GM19328 (cell line): ENCODE data around the gene FAM193B.

Experiments used
- ATAC-seq: cut with Tn5 transposase; IDR thresholded peaks from one replicate; pipeline ENCODE4 v1.9.1; 2021; ENCODE audit warnings: mild to moderate bottlenecking, moderate library complexity; ENCODE audit not compliant: unreplicated experiment

Gene FAM193B

DNA sequence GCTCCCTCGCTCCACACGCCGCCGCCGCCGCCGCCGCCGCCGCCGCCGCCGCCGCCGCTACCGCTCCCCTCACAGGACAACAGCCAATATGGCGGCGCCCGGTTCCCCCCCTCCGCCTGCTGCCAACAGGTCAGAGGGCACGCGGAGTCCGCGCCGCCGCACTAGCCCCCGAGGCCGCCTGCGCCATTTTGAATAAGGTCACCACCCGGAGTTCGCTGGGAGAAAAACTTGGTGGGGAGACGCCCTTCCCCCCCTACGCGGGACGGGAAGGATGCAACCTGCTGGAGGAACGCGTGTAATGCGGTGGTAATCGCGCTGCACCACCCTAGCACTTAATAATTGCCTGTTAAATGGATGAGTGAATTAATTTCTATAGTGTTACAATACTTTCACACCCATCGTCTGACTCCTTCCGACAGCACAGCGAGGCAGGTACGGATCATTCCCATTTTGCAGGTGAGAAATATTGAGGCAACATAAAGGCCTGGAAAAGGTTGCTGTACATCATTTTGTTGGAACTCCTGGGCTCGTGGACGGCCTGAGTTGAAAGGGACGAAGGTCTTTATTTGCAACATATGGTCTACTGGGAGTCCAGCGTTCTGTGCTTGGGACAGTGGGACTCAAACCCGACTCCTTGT, at the start of gene FAM193B:
FAM193B (minus strand) TSS at position 90 of the 638 bp plus-strand sequence. CDS start 105 bp downstream, outside the sequence.
- ATAC-seq, result peak; percentile 90

DNA sequence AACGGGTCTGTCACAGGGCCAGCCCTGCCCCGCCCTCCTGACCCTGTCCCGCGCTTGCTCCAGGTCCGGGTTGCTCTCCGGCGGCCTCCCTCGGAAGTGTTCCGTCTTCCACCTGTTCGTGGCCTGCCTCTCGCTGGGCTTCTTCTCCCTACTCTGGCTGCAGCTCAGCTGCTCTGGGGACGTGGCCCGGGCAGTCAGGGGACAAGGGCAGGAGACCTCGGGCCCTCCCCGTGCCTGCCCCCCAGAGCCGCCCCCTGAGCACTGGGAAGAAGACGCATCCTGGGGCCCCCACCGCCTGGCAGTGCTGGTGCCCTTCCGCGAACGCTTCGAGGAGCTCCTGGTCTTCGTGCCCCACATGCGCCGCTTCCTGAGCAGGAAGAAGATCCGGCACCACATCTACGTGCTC, 49.8 kb upstream of the FAM193B start:
- no peak for ATAC-seq

DNA sequence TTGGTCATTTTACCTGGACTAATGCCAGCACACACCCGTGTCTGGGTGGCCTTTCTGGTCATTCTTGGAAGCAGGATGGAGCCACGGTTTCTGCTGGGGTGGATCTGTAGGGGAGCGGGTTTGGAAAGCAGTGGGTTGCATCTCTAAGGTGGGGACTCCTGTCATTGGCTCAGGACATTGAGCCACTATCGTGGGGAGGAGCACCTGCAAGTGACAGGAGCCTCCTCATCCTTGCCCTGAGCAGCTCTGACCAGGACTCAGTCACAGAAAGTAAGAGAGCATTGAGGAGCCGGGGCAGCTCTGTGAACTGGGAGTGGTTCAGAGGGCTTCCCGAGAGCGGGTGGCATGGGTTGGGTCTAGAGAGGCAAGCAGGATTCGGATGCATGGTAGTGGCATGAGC, 49.3 kb upstream of the FAM193B start:
- ATAC-seq, result no peak

DNA sequence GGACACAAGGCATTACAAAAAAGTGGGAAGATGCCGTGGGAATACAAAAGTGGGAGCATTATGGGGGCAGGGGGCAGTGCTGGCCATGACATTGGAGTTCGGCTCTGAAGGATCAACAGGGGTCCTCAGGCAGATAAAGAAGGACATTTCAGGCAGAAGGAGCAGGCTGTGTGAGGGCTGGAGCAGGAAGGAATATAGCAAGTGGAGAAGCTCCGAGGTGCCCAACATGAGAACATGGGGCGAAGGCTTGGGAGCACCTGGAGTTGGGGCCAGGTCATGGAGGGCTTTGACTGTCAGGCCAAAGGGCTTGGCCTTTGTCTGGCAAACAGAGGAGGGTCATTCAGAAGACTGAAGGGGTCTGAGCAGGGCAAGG, 48.1 kb upstream of the FAM193B start:
- ATAC-seq, result no peak

DNA sequence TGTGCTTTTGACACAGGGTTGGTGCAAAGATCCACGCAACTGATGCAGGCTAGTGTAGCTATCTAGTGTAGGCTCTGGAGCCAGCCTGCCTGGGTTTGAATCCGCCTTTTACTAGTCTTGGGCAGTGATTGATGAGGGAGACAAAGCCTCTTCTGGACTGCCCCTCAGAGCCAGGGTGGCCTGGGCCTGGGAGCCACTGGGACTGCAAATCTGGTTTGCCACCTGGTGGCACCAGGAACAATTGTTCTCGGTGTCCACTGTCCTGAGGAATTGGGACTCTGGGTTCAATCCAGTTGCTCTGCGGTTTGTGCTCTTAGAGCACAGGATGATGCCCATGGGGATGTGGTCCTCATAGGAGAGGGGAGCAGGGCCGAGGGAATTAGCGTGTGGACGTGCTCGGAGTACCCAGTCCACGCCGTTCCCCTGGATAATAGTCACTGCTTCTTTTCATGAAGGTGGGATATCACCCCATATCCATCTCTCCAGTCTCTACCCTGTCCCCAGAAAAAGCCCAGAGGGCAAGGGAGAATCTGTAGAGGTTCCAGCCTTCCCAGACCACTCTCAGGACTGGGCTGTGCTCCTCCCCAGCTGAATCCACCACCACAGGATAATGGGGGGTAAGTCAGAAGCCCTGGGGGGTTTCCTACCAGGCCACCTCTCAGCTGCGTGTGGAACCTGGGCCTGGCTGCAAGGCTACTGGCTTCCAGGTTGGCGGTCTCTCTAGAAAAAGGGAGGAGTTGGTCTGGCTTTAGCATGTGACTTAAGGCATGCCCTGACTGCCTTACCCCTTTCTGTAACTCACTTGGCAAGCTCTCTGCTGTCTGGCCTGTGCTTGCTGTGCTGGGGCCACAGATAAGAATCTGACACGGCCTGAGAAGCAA, 47.5 kb upstream of the FAM193B start:
- ATAC-seq, result no peak

DNA sequence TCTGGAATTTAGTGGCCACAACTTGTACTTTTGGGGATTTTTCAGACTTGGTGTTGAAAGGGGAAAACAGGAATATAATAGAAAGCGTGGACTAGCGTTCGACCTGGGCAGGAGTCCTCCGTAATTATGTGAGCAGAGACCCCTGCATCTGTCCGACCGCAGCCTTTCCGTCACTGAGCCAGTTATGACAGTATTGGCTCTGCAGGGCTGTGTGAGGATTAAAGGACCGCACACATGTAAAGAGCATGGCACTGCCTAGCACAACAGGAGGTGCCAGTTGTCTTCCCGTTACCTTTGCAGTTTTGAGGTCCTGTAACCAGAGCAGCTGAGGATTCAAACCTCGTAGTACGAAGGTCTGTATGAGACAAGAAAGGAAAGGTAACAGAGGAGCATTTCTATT, 46.8 kb upstream of the FAM193B start:
- ATAC-seq, result no peak

DNA sequence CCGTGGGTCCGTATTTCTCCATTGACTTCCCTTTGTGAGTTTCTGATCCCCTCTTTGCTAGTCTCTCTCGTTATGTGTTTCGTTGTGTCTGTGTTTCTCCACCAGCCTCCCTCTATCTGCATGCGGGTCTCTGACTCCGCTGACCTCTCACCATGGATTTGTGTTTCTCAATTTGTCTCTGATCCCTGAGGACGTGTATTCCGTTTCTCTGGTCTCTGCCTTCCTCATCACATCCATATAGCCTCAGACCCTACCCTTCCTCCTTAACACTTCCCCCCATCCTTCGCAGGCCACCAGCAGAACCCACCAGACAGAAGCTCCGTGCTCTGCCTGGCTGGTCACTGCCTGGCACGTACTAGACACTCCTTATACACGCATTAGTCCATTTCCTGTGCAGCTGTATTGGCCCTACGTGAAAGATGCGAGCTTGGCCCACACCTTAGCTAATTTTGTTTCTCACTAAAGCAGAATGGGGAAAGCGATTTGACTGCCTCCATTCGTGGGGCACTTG, 46.2 kb upstream of the FAM193B start:
- no peak for ATAC-seq

DNA sequence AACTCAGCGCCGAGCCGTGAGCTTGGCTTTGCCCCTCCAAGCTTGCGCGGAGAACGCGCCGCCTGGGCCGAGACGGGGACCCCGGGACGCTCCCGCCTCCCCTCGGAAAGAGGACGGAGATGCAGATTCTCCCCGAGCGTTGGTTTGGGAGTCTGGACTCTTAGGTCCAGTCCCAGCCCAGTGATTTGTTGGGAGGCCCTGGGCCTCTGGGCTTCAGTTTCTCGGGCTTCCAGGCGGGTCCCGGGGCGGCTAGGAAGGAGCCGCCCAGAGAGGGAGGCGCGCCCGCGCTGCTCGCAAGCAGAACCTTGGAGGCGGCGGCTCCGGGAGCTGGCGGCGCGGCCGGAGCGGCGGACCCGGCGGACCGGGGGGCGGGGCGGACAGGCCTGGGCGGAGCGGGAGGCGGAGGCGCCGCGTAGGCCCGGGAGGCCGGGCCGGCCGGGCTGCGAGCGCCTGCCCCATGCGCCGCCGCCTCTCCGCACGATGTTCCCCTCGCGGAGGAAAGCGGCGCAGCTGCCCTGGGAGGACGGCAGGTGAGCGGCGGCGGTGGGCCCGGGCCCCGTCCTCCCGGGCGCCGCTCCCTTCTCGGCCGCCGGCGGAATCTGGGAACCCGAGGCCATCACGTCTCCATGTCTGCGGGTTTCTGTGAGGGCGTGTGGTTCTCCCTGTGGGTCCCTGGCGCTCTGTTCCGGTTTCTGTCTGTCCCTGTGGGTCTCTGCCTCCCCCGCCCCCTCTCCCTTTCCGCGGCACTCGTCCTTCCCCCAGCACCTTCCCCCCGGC, 45.6 kb upstream of the FAM193B start, which contains the start of gene B4GALT7:
B4GALT7 (plus strand) TSS at position 402 of the 777 bp plus-strand sequence; CDS start at position 481, 79 bp downstream.
- ATAC-seq, result peak; percentile 90

DNA sequence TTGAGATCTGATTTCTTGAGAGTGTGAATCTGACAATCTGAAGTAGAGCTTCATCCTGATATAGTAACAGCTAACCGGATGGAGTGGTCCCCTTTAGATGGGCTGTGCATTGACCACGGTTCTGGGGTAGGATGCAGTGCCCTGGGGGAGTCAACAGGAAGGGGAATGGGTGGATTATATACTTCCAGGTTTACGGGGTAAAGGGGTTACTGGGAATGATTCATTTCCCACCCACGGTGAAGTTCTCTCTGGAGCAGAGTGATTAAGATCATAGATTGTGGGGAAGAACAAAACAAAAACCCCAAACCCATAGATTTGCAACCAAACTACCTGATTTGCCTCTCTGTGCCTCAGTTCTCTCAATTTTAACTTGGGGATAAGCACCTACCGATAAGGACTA, 44.1 kb upstream of the FAM193B start:
- no peak for ATAC-seq

DNA sequence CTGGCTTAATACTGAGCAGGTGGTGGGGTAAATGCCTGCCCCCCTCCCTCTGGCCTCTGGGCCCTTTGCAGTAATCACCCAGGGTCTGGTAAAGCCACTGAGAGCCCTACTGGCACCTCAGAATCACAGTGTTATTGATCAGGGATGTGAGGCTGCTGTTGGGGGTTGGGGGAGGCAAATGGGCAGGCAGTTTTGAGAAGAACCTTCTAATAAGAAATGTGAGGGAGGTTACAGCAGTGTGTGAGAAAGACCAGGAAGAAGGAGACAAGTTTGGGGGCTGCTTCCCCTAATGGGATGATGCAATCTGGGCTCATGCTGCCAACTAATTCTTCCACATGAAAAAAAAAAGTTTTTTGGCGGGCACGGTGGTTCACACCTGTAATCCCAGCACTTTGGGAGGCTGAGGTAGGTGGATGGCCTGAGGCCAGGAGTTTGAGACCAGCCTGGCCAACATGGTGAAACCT, 42.4 kb upstream of the FAM193B start:
- no peak for ATAC-seq

DNA sequence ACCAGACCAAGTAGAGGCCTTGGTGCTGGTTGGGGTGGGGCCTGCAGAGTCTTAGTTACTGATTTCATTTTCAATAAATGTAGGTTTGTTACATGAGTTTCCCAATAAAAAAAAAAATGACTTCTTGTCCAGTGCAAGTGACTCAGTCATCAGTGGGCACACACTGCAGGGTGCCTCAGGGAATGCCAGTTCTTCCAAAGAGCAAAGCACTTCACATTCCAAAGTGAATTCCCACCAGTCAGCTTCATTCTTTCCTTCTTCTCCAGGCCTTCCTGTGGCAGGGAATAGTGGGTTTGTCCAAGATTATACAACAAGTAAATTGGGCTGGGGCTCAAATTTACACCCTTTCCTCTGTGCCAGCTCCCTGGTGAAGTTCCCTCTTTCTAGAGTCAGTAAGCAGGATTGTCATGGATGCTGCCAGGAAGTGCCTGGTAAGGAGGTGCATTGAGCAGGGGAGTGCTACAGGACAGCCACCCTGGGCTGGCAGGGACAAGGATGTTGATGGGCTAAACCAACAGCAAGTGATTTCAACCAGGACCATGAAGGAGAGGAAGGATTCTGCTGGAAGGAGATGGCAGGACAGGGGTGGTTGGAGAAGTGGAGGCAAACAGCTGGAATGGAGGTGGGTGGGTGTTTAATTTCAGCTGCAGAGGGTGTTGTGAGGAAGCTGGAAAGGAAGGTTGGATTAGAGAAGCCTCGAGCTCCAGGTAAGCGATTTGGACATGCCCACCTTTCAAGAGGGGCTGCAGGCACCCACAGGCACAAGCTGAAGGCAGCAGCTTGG, 41.8 kb upstream of the FAM193B start:
- no peak for ATAC-seq

DNA sequence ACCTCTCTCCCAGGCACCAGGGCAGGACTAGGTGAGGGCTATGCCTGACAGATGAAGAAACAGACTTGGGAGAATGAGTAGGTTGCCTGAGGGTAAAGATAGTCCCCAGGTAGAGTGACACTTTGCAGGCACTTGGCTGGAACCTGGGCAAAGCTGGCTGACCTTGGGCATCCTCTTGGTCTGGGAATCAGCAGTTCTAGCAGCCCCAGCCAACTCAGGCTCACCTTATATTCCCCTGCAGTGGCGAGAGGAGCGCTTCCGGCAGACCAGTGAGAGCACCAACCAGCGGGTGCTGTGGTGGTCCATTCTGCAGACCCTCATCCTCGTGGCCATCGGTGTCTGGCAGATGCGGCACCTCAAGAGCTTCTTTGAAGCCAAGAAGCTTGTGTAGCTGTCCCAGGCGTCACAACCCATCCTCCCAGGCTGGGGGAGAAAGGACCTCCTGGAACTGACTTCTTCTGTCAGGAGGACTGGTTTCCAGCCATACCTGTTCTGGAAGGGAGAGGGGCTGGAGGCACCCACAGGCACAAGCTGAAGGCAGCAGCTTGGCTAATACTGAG, 40.7 kb upstream of the FAM193B start:
- no peak for ATAC-seq

DNA sequence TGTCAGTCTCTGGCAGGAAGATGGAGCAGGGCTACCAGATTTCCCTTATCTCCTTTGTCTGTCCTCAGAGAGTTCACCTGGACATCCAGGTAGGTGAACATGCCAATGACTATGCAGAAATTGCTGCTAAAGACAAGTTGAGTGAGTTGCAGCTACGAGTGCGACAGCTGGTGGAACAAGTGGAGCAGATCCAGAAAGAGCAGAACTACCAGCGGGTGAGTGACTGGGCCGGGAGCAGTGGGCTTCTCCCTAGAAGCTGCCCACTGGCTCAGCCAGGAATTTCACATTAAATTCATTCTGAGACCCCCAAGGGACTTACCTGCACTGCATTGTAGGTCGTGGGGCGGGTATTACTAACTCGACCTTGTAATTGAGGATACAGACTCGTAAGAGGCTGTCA, 39.7 kb upstream of the FAM193B start:
- ATAC-seq, result no peak

DNA sequence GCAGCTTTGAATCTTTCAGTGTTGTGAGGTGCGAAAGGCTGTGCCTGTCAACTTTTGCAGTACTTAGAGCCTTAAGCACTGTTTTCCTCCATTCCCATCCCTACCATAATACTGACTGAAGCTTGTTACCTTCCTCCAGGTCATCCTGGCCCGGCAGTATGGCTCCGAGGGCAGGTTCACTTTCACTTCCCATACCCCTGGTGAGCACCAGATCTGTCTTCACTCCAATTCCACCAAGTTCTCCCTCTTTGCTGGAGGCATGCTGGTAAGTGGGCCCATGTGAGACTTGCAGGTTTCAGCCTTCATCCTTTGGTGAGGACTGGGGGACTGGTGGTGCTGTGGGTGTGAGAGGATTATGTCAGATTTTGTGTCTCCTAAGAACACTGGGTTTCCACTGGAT, 39.1 kb upstream of the FAM193B start:
- no peak for ATAC-seq

DNA sequence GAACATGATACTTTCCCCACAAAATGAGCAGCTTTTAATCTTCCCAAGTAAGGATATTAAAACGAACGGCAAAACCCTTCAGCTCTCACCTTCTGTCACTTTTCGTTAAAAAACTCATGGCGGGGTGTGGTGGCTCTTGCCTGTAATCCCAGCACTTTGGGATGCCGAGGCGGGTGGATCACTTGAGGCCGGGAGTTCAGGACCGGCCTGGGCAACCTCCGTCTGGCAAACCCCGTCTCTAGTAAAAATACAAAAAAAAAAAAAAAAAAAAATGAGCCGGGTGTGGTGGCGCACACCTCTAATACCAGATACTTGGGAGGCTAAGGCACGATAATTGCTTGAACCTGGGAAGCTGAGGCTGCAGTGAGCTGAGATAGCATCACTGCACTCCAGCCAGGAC, 38.5 kb upstream of the FAM193B start:
- ATAC-seq, result no peak

DNA sequence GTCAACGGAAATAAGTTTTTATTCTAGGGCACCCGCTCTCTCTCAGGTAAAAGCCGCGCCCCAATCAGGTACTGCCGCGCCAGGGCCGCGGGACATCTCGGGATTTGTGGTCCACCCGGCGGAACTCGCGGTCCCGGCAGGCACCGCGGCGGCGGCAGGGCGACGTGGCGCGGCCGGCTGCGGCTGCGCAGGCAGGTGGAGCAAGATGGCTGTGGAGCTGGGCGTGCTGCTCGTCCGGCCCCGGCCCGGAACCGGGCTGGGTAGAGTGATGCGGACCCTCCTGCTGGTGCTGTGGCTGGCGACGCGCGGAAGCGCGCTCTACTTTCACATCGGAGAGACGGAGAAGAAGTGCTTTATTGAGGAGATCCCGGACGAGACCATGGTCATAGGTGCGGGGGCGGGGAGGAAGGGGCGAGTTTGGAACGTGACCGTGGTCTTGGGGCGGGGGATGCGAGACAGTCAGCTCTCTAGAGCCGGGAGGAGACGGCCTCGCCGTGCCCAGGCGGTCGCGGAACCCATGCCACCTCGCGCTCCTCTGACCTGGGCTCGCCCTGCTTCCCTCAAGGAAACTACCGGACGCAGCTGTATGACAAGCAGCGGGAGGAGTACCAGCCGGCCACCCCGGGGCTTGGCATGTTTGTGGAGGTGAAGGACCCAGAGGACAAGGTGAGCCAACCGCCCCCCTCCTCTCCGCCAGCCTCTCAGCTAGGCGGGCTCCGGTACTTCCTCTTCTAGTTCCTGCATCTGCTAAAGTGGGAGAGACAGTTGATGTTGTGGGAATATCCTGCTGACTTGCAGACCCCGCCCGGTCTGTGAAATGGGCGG, 37.9 kb upstream of the FAM193B start, which contains the start of gene TMED9:
TMED9 (plus strand) TSS at position 194 of the 825 bp plus-strand sequence; CDS start at position 206, 12 bp downstream.
- peak; percentile 85 for ATAC-seq

DNA sequence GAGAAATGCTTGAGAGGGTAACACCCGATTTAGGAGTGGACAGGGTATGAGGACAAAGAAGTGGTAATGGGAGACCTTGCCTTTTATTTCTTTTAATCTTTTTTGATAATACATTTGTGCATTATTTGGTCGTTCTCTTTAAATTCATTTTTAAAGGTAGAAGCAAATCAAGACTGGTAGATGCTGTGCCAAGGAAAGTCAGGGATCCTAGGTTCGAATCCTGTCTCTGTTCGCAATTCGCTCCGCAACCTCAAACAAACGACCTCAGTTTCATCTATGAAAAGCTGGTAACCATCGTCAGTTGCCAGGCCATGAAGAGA, 37.3 kb upstream of the FAM193B start:
- ATAC-seq, result no peak

DNA sequence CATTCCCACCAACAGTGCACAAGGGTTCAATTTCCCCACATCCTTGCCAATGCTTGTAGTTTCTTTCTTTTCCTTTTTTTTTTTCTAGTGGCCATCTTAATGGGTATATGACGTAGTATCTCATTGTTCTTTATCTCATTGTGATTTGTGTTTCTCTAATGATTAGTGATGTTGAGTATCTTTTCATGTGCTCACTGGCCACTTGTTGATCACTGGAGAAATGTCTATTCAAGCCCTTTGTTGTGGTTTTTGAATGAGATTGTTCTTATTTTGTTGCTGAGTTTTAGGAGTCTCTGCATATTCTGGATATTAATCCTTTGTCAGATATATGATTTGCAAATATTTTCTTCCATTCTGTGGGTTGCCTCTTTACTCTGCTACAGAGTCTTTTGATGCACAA, 36.0 kb upstream of the FAM193B start:
- ATAC-seq, result no peak

DNA sequence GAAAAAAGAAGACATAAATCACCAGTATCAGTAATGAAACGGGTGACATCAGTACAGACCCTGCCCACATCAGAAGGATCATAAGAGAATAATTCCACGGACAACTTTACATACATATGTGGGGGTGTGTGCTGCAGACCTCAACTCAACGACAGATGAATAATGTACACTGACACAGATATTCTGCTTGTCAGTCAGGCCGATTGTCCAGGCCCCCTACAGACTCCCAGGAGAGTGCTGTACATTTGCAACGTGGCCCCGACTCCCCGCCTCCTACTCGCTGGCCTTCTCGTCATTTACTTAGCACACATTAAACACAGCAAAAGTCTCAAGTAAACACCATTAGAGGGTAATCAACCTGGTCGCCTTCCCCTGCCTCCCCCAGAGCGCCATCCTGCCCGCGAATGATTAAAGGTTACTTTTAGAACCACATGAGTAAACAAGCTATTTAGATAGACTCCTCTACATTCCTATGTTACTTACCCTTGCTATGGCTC, 34.1 kb upstream of the FAM193B start:
- ATAC-seq, result no peak
